NT2/D1 (cell line): ENCODE measurements around the gene ABCC4.
"Not testable (repeated sequence)": the region's sequence is repeated elsewhere in the genome, so short reads cannot be mapped to it uniquely, and the experiment has no call there.

Source experiments
- DNase-seq: peaks from one replicate; pipeline ENCODE4 v3.0.0-alpha.2; 2011; ENCODE audit warnings: low read depth, low spot score
- H3K27me3 ChIP-seq: 2 replicates; pipeline ENCODE4 v1.6.0; 2011; ENCODE audit warnings: mild to moderate bottlenecking; ENCODE audit not compliant: insufficient read length, insufficient read depth
- H3K36me3 ChIP-seq: 2 replicates; pipeline ENCODE4 v1.6.1; 2011; ENCODE audit warnings: mild to moderate bottlenecking, low read length, mixed read lengths; ENCODE audit not compliant: insufficient read depth, insufficient read length
- H3K4me1 ChIP-seq: 2 replicates; pipeline ENCODE4 v1.5.1; 2011; ENCODE audit not compliant: insufficient read depth, insufficient read length
- H3K4me3 ChIP-seq: 2 replicates; pipeline ENCODE4 v1.5.1; 2011; ENCODE audit warnings: low read depth; ENCODE audit not compliant: insufficient read length
- H3K9ac ChIP-seq: 2 replicates; pipeline ENCODE4 v1.6.0; 2011; ENCODE audit warnings: low read depth; ENCODE audit not compliant: insufficient read length
- H3K9me3 ChIP-seq: 2 replicates; pipeline ENCODE4 v1.5.1; 2011; ENCODE audit warnings: mild to moderate bottlenecking, low read length; ENCODE audit not compliant: insufficient read depth
- SUZ12 ChIP-seq: IDR thresholded peaks from 2 replicates; pipeline ENCODE4 v1.6.1; 2011; ENCODE audit not compliant: insufficient read length, insufficient read depth; ENCODE audit errors: extremely low read depth
- YY1 ChIP-seq: IDR thresholded peaks from 2 replicates; pipeline ENCODE4 v1.6.1; 2011; ENCODE audit not compliant: insufficient read length, insufficient read depth
- ZNF274 ChIP-seq: IDR thresholded peaks from 2 replicates; pipeline ENCODE4 v1.6.1; 2011; ENCODE audit warnings: mild to moderate bottlenecking, low read depth, low read length

Gene ABCC4

DNA sequence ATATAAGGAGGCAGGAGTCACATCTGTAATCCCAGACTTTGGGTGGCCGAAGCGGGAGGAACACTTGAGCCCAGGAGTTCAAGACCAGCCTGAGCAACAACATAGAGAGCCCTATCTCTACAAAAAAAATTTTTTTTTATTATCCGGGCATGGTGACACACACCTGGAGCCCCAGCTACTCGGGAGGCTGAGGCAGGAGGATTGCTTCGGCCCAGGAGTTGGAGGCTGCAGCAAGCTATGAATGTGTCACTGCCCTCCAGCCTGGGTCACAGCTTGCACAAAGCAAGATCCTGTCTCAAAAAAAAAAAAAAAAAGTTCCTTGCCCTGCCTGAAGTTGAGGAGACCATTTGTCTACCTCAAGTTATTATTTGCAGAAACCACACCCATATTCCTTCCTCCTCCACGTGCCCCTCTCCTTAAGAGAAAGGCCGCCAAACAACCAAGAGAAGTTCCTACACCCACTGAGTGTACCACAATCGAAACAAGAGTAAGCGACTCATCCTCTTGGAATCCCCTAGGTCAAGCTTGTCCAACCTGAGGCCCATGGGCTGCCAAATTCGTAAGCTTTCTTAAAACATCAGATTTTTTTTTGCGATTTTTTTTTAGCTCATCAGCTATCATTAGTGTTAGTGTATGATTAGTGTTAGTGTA, 2.2 kb downstream of the ABCC4 start:
- Histone ChIP-seq H3K4me3 (no peak overlapping the region), H3K9ac (no peak overlapping the region), H3K9me3 (no peaks in the 10 kb centered on the region), H3K4me1 (peaks cover 4% of the 10 kb centered on the region), H3K27me3 (peaks cover 5% of the 10 kb centered on the region), H3K36me3 (peaks cover 4% of the 10 kb centered on the region)
- TF ChIP-seq SUZ12 = no peak
- TF ChIP-seq ZNF274 = no peak
- TF ChIP-seq YY1 = no peak
- DNase-seq = no peak

DNA sequence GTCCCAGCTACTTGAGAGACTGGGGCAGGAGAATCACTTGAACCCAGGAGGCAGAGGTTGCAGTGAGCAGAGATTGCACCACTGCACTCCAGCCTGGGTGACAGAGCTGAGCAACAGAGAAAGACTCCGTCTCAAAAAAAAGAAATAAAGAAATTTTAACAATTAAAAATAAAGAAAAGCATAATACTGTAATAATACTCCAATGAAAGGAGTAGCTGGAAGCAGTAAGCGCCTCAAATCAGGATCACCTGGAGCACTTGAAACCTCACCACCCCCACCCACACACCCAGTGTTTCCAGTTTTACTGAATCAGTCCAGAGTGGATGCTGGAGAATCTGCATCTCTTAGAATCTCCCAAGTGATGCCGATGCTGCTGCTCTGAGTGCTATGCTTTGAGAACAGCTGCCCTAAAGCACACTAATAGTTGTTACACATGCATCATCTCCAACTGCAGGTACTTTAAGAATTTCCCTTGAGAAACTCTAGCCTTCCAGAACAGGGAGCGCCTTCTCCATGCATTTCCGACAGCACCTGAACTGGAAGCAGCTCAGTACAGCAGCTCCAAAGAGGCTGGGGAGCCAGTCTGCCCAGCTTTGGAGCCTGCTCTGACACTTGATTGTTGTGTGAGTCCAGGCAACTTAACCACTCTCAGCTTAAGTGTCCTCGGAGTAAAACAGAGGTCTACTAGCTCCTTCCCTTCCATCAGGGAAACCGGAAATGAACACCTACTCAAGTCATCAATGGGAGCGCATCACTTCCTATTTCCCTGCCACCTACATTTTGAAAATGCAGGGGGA, 2.9 kb downstream of the ABCC4 start:
- H3K4me1 ChIP-seq = peaks cover 4% of the 10 kb centered on the region
- DNase-seq = no peak
- no peak overlapping the region for H3K9ac ChIP-seq
- peaks cover 5% of the 10 kb centered on the region for H3K27me3 ChIP-seq
- no peak for TF ChIP-seq ZNF274
- TF ChIP-seq YY1 = no peak
- no peak for TF ChIP-seq SUZ12
- no peaks in the 10 kb centered on the region for H3K9me3 ChIP-seq
- no peak overlapping the region for H3K4me3 ChIP-seq
- peaks cover 4% of the 10 kb centered on the region for H3K36me3 ChIP-seq

DNA sequence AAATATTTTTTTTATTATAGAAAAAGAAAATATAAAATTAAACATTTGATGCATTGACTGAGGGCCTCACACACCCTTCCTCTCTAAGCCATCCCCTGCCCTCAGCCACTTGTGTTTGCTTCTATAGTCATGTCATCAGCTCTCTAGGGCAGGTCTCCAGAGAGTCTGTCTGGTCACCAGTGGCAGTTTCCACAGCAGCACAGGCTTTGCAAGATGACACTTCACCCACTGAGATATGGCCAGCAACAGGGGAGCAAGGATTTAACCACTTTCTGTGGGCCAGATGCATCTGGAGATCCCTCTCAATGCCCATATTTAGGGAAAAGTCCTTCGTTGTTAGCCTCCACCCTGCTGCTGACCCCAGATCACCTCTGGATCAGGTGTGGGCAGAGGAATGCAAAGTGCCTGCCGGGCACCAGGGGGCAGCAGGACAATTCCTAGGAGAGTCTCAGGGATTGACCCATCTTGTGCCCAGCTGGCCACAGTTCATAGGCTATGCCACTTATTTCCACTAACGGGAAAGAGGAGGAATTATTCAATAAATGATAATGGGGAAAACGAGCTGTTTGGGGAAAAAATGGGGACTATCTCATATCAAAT, 4.8 kb downstream of the ABCC4 start:
- H3K9me3 ChIP-seq = no peaks in the 10 kb centered on the region
- no peak overlapping the region for H3K9ac ChIP-seq
- no peaks in the 10 kb centered on the region for H3K27me3 ChIP-seq
- H3K36me3 ChIP-seq = peaks cover 4% of the 10 kb centered on the region
- TF ChIP-seq ZNF274 (no peak), YY1 (no peak), SUZ12 (no peak)
- DNase-seq = peak; percentile 28
- H3K4me1 ChIP-seq = peaks cover 4% of the 10 kb centered on the region
- no peak overlapping the region for H3K4me3 ChIP-seq

GRCh38 chr13:95295026-95295425, 6.2 kb downstream of the ABCC4 start:
- DNase-seq = no peak
- TF ChIP-seq ZNF274 = no peak
- no peak for TF ChIP-seq YY1
- no peak for TF ChIP-seq SUZ12
- H3K9ac ChIP-seq = no peak overlapping the region
- H3K4me3 ChIP-seq = no peak overlapping the region
- no peaks in the 10 kb centered on the region for H3K9me3 ChIP-seq
- H3K36me3 ChIP-seq = peaks cover 4% of the 10 kb centered on the region
- peaks cover 4% of the 10 kb centered on the region for H3K4me1 ChIP-seq
- H3K27me3 ChIP-seq = no peaks in the 10 kb centered on the region

DNA sequence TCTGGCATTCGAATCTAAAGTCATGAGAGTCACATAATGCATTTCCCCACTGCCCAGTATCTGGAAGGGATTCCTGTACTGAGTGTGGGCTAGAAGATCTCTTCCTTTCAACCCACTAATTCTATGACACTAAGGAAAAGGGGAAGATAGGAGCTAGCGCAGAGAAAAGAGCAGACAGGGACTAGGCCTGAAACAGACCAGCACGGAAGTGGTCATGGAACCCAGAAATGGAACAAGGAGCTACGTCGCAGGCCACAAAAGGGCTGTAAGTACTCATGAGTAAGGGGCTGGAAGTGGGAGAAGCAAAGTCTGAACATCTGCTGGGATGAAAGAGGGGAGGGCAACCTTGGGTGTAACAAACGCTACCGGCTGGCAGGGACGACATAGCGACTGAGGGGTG, 8.6 kb downstream of the ABCC4 start:
- H3K9ac ChIP-seq = no peak overlapping the region

GRCh38 chr13:95289901-95290300, 11.3 kb downstream of the ABCC4 start:
- H3K4me1 ChIP-seq, H3K4me3 ChIP-seq, H3K27me3 ChIP-seq, H3K9ac ChIP-seq, H3K36me3 ChIP-seq, H3K9me3 ChIP-seq, DNase-seq: not testable (repeated sequence)

More for the DNA sequence above, 8.6 kb downstream of the ABCC4 start:
- no peak overlapping the region for H3K4me3 ChIP-seq
- no peaks in the 10 kb centered on the region for H3K36me3 ChIP-seq
- H3K4me1 ChIP-seq = no peaks in the 10 kb centered on the region
- no peak for DNase-seq
- no peaks in the 10 kb centered on the region for H3K27me3 ChIP-seq
- no peaks in the 10 kb centered on the region for H3K9me3 ChIP-seq
- TF ChIP-seq ZNF274 (no peak), SUZ12 (no peak), YY1 (no peak)

DNA sequence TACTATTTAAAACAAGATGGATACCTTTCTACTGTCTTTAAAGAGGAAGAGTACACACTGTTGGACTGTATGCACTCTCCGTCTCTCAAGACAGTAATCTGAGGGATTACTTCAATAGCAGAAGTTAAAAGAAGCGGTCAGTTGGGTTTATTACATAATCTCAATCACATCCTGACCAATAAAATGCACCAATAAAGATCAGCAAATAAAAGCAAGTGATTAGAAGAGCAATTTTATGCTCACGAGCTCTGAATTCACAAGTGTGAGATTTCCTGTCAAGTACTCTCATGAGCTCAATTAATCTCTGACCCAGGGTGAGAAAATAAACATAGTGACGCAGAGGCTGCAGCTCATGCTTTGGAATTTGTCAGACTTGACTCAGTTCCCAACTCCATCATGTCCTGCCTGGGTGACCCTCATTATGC, 12.2 kb downstream of the ABCC4 start:
- no peaks in the 10 kb centered on the region for H3K36me3 ChIP-seq
- no peak overlapping the region for H3K9ac ChIP-seq
- no peaks in the 10 kb centered on the region for H3K27me3 ChIP-seq
- TF ChIP-seq ZNF274 = no peak
- no peak for TF ChIP-seq SUZ12
- no peak for TF ChIP-seq YY1
- no peaks in the 10 kb centered on the region for H3K4me1 ChIP-seq
- H3K9me3 ChIP-seq = no peaks in the 10 kb centered on the region
- DNase-seq = no peak
- H3K4me3 ChIP-seq = no peak overlapping the region
